ENCODE results near the gene CORO7.

GRCh38 chr16:4408323-4408690 lies 8.1 kb downstream of the CORO7 start:
- TF ChIP-seq, protein P1, sequence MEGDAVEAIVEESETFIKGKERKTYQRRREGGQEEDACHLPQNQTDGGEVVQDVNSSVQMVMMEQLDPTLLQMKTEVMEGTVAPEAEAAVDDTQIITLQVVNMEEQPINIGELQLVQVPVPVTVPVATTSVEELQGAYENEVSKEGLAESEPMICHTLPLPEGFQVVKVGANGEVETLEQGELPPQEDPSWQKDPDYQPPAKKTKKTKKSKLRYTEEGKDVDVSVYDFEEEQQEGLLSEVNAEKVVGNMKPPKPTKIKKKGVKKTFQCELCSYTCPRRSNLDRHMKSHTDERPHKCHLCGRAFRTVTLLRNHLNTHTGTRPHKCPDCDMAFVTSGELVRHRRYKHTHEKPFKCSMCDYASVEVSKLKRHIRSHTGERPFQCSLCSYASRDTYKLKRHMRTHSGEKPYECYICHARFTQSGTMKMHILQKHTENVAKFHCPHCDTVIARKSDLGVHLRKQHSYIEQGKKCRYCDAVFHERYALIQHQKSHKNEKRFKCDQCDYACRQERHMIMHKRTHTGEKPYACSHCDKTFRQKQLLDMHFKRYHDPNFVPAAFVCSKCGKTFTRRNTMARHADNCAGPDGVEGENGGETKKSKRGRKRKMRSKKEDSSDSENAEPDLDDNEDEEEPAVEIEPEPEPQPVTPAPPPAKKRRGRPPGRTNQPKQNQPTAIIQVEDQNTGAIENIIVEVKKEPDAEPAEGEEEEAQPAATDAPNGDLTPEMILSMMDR (IDR thresholded peaks at IDR 0.05; ENCODE audit: low read depth, low read length, poor library complexity, severe bottlenecking) = no peak
- no peak for TF ChIP-seq EZH2phosphoT487 (IDR thresholded peaks at IDR 0.05; ENCODE audit: borderline replicate concordance, low read length)

All from DOHH2 (cell line).